A549 (cell line): ENCODE measurements around the gene GSE1. TPM values are rescaled to one million over a fixed set of nuclear protein-coding genes. Genes with fewer than 3 reads are reported as not detected.

Experiments
- ATAC-seq, 2 experiments: fragments of 200-7000 bp in 1 of 2; fragments of >200 bp in 1 of 2; cut with Nextera tagmentation in 1 of 2; cut with Tn5 transposase in 1 of 2; 3 replicates each; pipeline versions ENCODE4 v1.8.0 to v1.9.1; 2018 to 2020; ENCODE audit warnings: mild to moderate bottlenecking in 1 of 2, moderate library complexity in 1 of 2
- CTCF ChIA-PET: fragments of 300-600 bp; sonication (Branson Sonifier 250); formaldehyde crosslinking; extraction: SDS; loops from one replicate; lab custom pipeline; 2021; ENCODE audit warnings: antibody characterized with exemption, inconsistent platforms; lab: Yijun Ruan, JAX
- POLR2A ChIA-PET: fragments of 350-600 bp; formaldehyde crosslinking; extraction: SDS; loops from one replicate; lab custom pipeline; 2021; ENCODE audit warnings: antibody characterized with exemption, inconsistent platforms; lab: Yijun Ruan, JAX
- DNase-seq, 2 experiments: peaks; one replicate each; pipeline versions ENCODE4 v3.0.0 to v3.0.0-alpha.2; 2011 to 2016; ENCODE audit warnings: low read depth in 1 of 2, low spot score in 1 of 2
- FAIRE-seq: peaks from 2 replicates; lab custom pipeline; 2011; peaks lifted over from hg19 to GRCh38; lab: Jason Lieb, UNC
- H3K27ac ChIP-seq, 2 experiments: fragments of >200 bp; sonication (Bioruptor Twin); formaldehyde crosslinking; 3 replicates each; pipeline ENCODE4 v1.5.1; 2016 to 2017
- H3K4me1 ChIP-seq: fragments of >200 bp; sonication (Bioruptor Twin); formaldehyde crosslinking; 3 replicates; pipeline ENCODE4 v1.6.1; 2016
- H3K4me2 ChIP-seq: fragments of >200 bp; sonication (Bioruptor Twin); formaldehyde crosslinking; 3 replicates; pipeline ENCODE4 v1.6.1; 2016
- H3K4me3 ChIP-seq: fragments of >200 bp; sonication (Bioruptor Twin); formaldehyde crosslinking; 3 replicates; pipeline ENCODE4 v1.5.1; 2016
- H3K9me3 ChIP-seq: fragments of >200 bp; sonication (Bioruptor Twin); formaldehyde crosslinking; 3 replicates; pipeline ENCODE4 v1.6.1; 2016
- BHLHE40 ChIP-seq: IDR thresholded peaks from 2 replicates; pipeline ENCODE4 v1.6.1; 2012; ENCODE audit warnings: low read depth, low read length, inconsistent platforms
- CBX8 ChIP-seq: fragments of 200-600 bp; sonication (generic); IDR thresholded peaks from 2 replicates; pipeline ENCODE4 v1.6.1; 2016
- CEBPB ChIP-seq, 2 experiments: fragments of >200 bp in 1 of 2; sonication (Bioruptor Twin) in 1 of 2; formaldehyde crosslinking in 1 of 2; IDR thresholded peaks; 2 replicates each; pipeline ENCODE4 v1.6.1; 2012 to 2016
- CHD4 ChIP-seq: fragments of 200-600 bp; sonication (generic); IDR thresholded peaks from 2 replicates; pipeline ENCODE4 v1.6.1; 2016; ENCODE audit warnings: antibody characterized with exemption, mild to moderate bottlenecking, borderline replicate concordance
- CTCF ChIP-seq: fragments of >200 bp; sonication (Bioruptor Twin); formaldehyde crosslinking; IDR thresholded peaks from 3 replicates; pipeline ENCODE4 v1.5.1; 2016
- EHF ChIP-seq: fragments of 250-450 bp; sonication (Bioruptor Pico); IDR thresholded peaks from 2 replicates; pipeline ENCODE4 v1.5.0; 2020; ENCODE audit warnings: mild to moderate bottlenecking
- EP300 ChIP-seq, 2 experiments: fragments of >200 bp; sonication (Bioruptor Twin); formaldehyde crosslinking; IDR thresholded peaks; 2 replicates in 1 of 2; 3 replicates in 1 of 2; pipeline ENCODE4 v1.6.1; 2016 to 2017
- FOSB ChIP-seq: fragments of 250-450 bp; sonication (Bioruptor Pico); IDR thresholded peaks from 2 replicates; pipeline ENCODE4 v1.5.0; 2020; ENCODE audit warnings: mild to moderate bottlenecking, moderate library complexity
- HMGXB4 ChIP-seq: fragments of 250-450 bp; sonication (Bioruptor Pico); IDR thresholded peaks from 2 replicates; pipeline ENCODE4 v1.5.0; 2021; ENCODE audit warnings: mild to moderate bottlenecking, moderate library complexity, borderline replicate concordance
- KDM1A ChIP-seq: fragments of 200-600 bp; sonication (generic); IDR thresholded peaks from 2 replicates; pipeline ENCODE4 v1.6.1; 2016; ENCODE audit warnings: low read depth, mild to moderate bottlenecking
- NFE2L2 ChIP-seq: fragments of 150-350 bp; conservative IDR thresholded peaks from 2 replicates; pipeline ENCODE4 v1.6.1; 2014; ENCODE audit warnings: low read length
- NPAS2 ChIP-seq: fragments of 250-450 bp; sonication (Bioruptor Pico); IDR thresholded peaks from 2 replicates; pipeline ENCODE4 v1.8.0; 2022; ENCODE audit warnings: mild to moderate bottlenecking, moderate library complexity, borderline replicate concordance
- PHF8 ChIP-seq: fragments of 200-600 bp; sonication (generic); IDR thresholded peaks from 2 replicates; pipeline ENCODE4 v1.6.1; 2016; ENCODE audit warnings: low read depth, mild to moderate bottlenecking, antibody characterized with exemption, moderate library complexity, borderline replicate concordance
- RAD21 ChIP-seq, 2 experiments: fragments of >200 bp in 1 of 2; sonication (Bioruptor Twin) in 1 of 2; formaldehyde crosslinking in 1 of 2; IDR thresholded peaks in 1 of 2; conservative IDR thresholded peaks in 1 of 2; 2 replicates in 1 of 2; 3 replicates in 1 of 2; pipeline ENCODE4 v1.6.1; 2012 to 2018; ENCODE audit warnings: inconsistent platforms in 1 of 2
- RNF2 ChIP-seq: fragments of 200-600 bp; sonication (generic); IDR thresholded peaks from 2 replicates; pipeline ENCODE4 v1.6.1; 2016; ENCODE audit warnings: low read depth, mild to moderate bottlenecking, antibody characterized with exemption, moderate library complexity, borderline replicate concordance
- TP53 ChIP-seq: fragments of 250-450 bp; sonication (Bioruptor Pico); IDR thresholded peaks from 2 replicates; pipeline ENCODE4 v1.5.0; 2021; ENCODE audit warnings: mild to moderate bottlenecking, moderate library complexity
- ZC3H11A ChIP-seq: fragments of 450-650 bp; IDR thresholded peaks from 2 replicates; pipeline ENCODE4 v1.6.1; 2014; ENCODE audit warnings: antibody characterized with exemption, mild to moderate bottlenecking
- ZSCAN20 ChIP-seq: fragments of 250-450 bp; sonication (Bioruptor Pico); IDR thresholded peaks from 2 replicates; pipeline ENCODE4 v1.8.0; 2022; ENCODE audit warnings: mild to moderate bottlenecking, moderate library complexity
- WGBS: methylation state at CpG from one replicate; pipeline ENCODE4 v1.1.6; 2017; ENCODE audit errors: missing lambda C conversion rate; 5-methylcytosine and 5-hydroxymethylcytosine counted together
- polyA plus RNA-seq, 4 experiments: library from polyadenylated mRNA; depleted of rRNA in 3 of 4; stranded (reverse); fragments of >200 nt; fragmentation: RNase III in 1 of 4; extraction: RNeasy Plus Mini Kit Qiagen cat#74134 plus additional on column Dnase treatment in 1 of 4; gene quantifications; 2 replicates in 3 of 4; 3 replicates in 1 of 4; pipeline ENCODE4 v1.2.3, GENCODE V29; 2011 to 2017
- TF ChIP-seq, protein P1 (sequence below): IDR thresholded peaks from 2 replicates; pipeline ENCODE4 v1.6.1; 2012; ENCODE audit warnings: low read depth, borderline replicate concordance
- TF ChIP-seq, protein P2 (sequence below): fragments of 200-600 bp; sonication (generic); IDR thresholded peaks from 2 replicates; pipeline ENCODE4 v1.6.1; 2016; ENCODE audit warnings: antibody characterized with exemption, mild to moderate bottlenecking, moderate library complexity

Gene GSE1
- polyA plus RNA-seq, 2 of the 4 experiments (the other 2 are of a cell fraction): 20.7 to 24.3 TPM

DNA sequence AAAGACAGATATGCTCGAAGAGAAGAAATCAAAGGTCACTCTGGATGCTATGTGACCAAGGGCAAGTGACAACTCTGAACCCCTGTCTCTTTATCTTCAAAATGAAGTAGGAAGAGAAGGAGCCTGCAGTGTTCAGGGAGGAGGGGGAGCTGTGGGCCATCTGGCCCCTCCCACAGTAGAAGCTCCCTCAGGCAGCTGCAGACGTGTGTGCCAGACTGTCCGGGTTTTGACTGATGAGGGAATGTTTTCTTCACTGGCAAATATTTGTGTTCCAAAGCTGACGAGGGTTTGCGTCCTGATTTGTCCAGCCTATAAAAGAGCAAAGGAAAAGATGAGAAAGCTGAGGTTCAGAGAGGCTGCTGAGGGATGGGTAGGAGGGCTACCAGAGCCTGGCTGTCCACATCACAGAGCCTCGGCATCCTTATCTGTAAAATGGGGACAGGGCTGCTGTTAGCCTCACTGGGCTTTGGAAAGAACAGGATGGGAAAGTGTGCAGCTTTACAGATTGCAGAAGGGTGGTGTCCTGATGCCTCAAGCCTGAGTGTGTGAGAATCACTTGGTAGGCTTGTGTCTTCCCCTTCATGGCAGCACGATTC lies 77.4 kb downstream of the GSE1 start (continued):
- TF ChIP-seq PHF8 (no peak), RNF2 (no peak), NPAS2 (CRISPR knock-in tag) (no peak)

- H3K27ac ChIP-seq: no peak overlapping the region
- ChIA-PET CTCF (interaction anchor here (0.5 to 2.5 kb wide), 4 partner anchors 18 to 62 kb away, joined by 3 to 7 read pairs (median 5); no protein-coding TSS in a partner anchor), POLR2A (no interaction called here)
- FAIRE-seq: no peak
- 0 out of 6 replicates have a peak, but pooled peaks of 1 of the 2 experiments have one; percentile 9 for ATAC-seq
- H3K4me3 ChIP-seq: no peak overlapping the region
- no peaks in the 10 kb centered on the region for H3K9me3 ChIP-seq
- no peaks in the 10 kb centered on the region for H3K4me1 ChIP-seq
- DNase-seq: no peak
- TF ChIP-seq RAD21 (conservative IDR thresholded peaks at IDR 0.05 in 1 of 2, IDR thresholded peaks at IDR 0.05 in 1 of 2) (no peak), CTCF (no peak), HMGXB4 (CRISPR knock-in tag) (no peak), FOSB (CRISPR knock-in tag) (no peak)
- 67% methylated on average over 22 of the region's 24 CpGs for WGBS
- no peak overlapping the region for H3K4me2 ChIP-seq
These were observed 82.3 kb downstream of the GSE1 start for GRCh38 chr16:85695196-85696128.

- Histone ChIP-seq H3K27ac (no peak overlapping the region), H3K4me3 (no peak overlapping the region), H3K4me1 (no peaks in the 10 kb centered on the region), H3K9me3 (no peaks in the 10 kb centered on the region), H3K4me2 (no peak overlapping the region)
- POLR2A ChIA-PET: no interaction called here
- WGBS: 90% methylated on average over 16 of the region's 16 CpGs
- TF ChIP-seq BHLHE40 (no peak), ZC3H11A (no peak)
- TF ChIP-seq, protein P1, sequence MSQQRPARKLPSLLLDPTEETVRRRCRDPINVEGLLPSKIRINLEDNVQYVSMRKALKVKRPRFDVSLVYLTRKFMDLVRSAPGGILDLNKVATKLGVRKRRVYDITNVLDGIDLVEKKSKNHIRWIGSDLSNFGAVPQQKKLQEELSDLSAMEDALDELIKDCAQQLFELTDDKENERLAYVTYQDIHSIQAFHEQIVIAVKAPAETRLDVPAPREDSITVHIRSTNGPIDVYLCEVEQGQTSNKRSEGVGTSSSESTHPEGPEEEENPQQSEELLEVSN: no peak
- CTCF ChIA-PET: interaction anchor here (1.4 to 2.5 kb wide), 3 partner anchors 19 to 22 kb away, joined by 3 to 7 read pairs (median 7); no protein-coding TSS in a partner anchor
- no peak for FAIRE-seq
- no peak for ATAC-seq
- DNase-seq: no peak
These were observed 83.7 kb downstream of the GSE1 start for GRCh38 chr16:85696781-85697180.

DNA sequence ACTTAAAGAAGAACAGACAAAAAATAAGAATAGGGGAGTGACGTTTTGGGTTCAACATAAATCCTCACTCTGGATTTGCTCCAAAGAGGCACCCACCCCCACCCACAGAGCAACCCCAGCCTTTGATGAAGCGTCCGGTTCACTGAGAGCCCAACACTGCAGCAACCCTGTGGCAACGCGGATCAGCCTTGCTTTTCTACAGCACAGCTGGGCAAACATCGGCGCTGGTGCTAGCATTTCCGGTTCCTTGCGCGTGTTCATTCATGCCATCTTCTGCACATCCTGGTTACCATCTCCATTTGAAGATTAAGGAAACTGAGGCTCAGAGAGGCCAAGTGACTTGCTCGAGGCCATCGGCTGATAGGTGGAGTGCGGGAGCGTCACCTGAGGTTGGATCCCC lies 84.3 kb downstream of the GSE1 start:
- ATAC-seq: no peak
- ChIA-PET POLR2A (no interaction called here), CTCF (interaction anchor here (2.0 to 2.5 kb wide), 2 partner anchors 20 to 38 kb away, joined by 6 to 7 read pairs; no protein-coding TSS in a partner anchor)
- no peak for DNase-seq
- TF ChIP-seq ZSCAN20 (CRISPR knock-in tag): no peak
- TF ChIP-seq KDM1A: no peak
- TF ChIP-seq, protein P2, sequence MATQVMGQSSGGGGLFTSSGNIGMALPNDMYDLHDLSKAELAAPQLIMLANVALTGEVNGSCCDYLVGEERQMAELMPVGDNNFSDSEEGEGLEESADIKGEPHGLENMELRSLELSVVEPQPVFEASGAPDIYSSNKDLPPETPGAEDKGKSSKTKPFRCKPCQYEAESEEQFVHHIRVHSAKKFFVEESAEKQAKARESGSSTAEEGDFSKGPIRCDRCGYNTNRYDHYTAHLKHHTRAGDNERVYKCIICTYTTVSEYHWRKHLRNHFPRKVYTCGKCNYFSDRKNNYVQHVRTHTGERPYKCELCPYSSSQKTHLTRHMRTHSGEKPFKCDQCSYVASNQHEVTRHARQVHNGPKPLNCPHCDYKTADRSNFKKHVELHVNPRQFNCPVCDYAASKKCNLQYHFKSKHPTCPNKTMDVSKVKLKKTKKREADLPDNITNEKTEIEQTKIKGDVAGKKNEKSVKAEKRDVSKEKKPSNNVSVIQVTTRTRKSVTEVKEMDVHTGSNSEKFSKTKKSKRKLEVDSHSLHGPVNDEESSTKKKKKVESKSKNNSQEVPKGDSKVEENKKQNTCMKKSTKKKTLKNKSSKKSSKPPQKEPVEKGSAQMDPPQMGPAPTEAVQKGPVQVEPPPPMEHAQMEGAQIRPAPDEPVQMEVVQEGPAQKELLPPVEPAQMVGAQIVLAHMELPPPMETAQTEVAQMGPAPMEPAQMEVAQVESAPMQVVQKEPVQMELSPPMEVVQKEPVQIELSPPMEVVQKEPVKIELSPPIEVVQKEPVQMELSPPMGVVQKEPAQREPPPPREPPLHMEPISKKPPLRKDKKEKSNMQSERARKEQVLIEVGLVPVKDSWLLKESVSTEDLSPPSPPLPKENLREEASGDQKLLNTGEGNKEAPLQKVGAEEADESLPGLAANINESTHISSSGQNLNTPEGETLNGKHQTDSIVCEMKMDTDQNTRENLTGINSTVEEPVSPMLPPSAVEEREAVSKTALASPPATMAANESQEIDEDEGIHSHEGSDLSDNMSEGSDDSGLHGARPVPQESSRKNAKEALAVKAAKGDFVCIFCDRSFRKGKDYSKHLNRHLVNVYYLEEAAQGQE: no peak
- TF ChIP-seq TP53 (CRISPR knock-in tag): no peak
- TF ChIP-seq CEBPB (IDR thresholded peaks at IDR 0.05): no peak
- TF ChIP-seq EHF: no peak
- no peak for TF ChIP-seq NFE2L2
- no peak for TF ChIP-seq CBX8
- no peak for TF ChIP-seq CHD4
- TF ChIP-seq EP300 (IDR thresholded peaks at IDR 0.05): no peak
- TF ChIP-seq BHLHE40: no peak
- no peaks in the 10 kb centered on the region for H3K9me3 ChIP-seq
- H3K4me2 ChIP-seq: no peak overlapping the region
- no peak for FAIRE-seq
- 67% methylated on average over 14 of the region's 14 CpGs for WGBS
- H3K4me3 ChIP-seq: no peak overlapping the region
- H3K27ac ChIP-seq: no peak overlapping the region
- no peaks in the 10 kb centered on the region for H3K4me1 ChIP-seq
